HG02678 (cell line): ENCODE results near the gene SKI.
"Not testable (repeated sequence)": the region's sequence is repeated elsewhere in the genome, so short reads cannot be mapped to it uniquely, and the experiment has no call there.

Experiments
- ATAC-seq: cut with Tn5 transposase; IDR thresholded peaks from one replicate; pipeline ENCODE4 v1.9.1; 2021; ENCODE audit warnings: mild to moderate bottlenecking, moderate library complexity; ENCODE audit not compliant: unreplicated experiment

SKI gene

DNA sequence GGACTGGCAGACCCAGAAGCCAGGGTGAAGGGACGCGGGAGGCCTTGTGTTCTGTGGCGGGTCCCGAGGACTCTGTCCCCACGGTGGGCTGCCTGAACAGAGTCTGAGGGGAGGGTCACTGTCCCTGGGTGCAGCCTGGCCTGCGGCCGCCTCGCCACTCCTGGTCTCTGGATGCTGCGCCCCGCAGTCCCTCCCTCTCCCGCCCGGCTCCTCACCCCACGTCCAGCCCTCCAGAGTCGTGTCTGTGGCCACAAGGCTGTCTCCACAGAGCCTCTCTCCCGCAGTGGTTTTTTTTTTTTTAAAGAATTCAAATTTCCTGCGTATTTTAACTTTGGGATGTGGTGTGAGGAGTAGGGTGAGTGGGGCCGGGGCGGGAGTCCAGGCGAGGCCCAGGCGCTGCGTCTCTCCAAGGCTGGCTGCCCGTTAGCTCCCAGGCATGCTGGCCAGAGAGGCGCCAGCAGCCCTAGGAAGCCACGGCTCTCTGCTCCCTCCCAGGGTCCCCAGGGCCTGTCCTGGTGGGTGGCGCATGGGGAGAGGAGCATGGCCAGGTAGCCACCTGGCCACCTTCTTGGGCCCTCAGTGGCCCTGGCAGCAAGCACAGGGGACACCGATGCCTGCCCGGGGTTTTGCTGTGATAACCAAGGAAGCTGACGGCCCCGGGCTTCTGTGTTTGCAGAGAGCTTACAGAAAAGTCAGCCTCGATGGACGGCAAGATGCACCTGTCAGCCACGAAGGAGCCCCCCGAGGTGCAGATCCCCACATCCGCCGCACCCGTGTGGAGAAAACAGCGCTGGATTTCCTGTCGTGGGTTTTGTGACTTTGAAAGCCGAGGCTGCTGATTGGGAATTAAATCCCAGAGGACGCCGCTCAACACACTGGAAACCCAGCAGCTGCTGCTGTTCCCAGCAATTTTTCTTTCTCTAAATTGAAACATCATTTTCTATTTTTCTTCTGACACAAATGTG is 90.5 kb downstream of the SKI start:
- no peak for ATAC-seq

DNA sequence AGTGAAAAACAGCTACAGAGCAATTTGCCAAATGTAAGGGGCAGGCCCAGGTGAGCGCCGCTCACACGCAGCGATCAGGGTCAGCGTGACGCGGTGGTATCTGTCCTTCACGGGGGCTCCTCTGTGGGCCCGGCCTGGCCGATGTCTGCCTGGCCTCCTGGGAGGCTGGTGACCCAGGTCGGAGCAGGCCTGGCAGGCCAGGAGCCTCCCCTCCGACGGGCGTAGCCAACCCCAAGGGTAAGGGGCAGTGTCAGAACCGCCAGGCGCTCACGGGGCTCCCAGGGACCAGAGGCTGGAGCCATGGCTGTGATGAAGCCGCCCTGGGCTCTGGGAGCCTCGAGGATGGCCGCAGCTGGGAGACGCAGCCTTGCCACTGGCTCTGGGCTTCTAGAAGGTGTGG is 91.2 kb downstream of the SKI start:
- no peak for ATAC-seq

DNA sequence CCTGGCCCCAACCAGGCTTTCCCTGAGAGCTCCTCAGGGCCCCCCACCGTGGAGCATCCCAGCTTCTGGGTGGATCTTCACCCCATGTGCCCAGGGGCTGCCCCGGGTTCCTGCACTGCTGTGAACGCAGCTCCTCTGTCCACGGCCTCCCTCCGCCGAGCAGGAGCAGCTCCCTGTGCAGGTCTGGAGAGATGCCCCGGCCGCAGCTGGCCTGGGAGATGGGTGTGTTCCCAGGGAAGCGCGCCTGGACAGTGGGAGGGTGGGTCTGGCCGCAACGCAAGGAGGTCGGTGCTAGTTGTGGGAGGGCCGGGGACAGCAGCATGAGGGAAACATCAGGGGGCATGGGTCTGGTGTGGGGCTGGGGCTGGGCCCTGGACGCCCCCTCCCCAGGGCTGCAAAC is 91.9 kb downstream of the SKI start:
- ATAC-seq = no peak

DNA sequence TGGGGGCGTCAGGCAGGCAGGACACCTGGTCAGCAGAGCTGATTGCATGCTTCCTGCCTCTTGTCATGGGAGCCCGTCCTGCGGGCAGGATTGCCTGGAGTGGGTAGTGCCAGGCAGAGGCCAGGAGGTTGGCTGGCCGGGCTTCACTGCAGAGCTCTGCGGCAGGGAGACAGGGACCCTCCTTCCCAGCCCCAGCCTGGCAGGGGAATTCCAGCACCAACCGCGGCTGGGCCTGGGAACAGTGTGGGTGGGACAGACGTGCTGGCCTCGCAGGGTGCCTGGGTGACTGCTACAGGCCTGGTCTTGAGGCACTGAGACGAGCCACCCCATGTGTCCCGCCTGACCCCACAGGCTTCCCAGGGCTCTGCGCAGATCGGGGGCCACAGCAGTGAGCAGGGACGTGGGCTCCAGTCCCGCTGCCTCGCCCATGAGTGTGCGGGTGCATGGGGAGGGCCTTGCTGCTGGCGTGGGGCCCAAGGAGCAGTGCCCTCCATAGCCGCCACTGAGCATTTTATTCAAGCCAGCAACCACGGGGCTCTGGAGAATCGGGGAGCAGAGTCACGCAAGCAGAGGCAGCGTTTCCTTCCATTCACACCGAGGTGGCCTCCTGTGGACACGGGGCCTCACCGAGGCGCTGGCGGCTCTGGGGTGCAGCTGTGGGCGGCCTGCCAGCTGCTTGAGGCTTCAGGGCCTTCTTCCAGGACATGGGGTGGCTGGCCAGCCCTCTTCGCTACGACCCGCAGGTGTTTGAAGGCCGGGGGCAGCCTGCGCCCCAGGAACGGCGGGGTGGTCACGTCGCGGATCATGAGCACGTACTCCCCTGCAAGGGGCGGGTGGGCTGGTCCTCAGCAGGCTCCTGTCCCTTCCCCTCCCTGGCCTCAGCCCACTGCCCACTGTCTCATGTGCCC is 92.9 kb downstream of the SKI start:
- ATAC-seq = no peak

DNA sequence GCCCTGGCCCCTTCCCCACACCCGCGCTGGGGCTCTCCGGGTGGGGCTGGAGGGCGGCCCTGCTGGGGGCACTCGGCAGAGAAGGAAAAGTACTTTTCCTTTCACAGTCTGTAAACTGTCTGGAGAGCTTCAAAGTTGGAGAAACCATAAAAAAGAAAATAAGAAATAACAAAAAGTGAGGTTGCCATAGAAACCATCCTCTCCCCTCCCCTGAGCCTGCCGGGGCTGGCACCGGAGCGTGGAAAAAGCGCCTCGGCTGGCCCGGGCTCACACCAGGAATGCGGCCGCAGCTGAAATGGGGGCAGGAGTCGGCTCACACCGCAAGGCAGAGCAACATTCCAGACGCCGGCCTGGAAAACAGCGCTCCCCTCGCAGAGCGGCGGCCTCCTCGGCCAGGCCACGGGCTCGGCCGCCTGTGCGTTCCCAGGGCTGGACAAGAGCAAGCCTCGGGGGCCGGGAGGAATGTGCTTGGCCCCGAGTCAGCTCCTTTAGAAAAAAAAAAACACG is 94.0 kb downstream of the SKI start:
- no peak for ATAC-seq

DNA sequence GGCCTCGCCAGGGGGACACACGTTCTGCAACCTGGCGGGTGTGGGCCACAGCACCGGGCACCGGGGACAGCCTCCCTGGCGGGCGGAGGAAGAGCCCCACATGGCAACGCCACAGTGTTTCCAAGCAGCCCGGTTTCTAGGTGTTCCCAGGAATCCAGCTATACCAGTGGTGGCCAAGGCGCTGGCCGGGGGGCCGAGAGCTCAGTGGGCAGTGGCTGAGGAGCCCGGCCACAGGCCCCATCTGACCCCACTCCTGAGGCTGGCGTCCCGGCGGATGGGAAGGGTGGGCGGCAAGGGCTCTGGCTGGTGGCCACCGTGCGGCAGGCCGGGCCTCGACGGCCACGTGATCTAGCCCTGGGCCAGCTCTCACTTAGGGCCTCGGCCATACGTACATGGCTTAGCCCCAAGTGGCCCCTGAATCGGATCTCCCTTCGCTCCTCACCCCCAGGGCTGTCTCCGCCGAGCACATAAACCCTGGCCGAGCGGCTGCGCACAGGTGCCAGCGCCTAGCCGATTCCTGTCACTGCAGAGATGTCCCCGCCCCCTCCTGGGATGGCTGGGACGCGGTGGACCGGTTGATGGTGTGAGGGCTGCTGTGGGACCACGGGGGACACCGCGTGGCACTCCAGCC is 94.6 kb downstream of the SKI start:
- no peak for ATAC-seq

DNA sequence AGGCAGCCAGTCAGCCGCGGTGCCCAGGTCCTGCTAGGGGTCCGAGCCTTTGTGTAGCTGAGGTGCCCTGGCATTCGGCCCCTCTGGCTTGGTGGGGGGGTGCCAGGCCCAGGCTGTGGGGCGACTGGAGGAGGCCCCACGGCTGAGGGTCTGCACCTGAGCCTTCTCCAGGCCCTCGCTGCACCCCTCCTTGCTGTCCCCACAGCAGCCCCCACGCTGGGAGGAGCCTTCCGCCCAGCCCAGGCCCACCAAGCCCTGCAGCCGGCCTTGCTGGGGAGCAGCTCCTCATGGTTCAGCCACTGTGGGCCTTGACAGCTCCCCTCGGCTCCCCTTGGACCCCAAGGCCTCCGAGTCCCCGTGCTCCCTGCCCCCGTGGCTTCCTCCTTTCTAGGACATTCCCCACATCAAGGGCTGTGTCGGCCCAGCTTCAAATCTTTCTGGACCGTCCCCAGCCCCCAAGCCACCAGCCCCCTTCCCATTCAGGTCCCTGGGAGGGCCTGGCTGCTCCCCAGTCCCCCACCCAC is 95.4 kb downstream of the SKI start:
- ATAC-seq = no peak

DNA sequence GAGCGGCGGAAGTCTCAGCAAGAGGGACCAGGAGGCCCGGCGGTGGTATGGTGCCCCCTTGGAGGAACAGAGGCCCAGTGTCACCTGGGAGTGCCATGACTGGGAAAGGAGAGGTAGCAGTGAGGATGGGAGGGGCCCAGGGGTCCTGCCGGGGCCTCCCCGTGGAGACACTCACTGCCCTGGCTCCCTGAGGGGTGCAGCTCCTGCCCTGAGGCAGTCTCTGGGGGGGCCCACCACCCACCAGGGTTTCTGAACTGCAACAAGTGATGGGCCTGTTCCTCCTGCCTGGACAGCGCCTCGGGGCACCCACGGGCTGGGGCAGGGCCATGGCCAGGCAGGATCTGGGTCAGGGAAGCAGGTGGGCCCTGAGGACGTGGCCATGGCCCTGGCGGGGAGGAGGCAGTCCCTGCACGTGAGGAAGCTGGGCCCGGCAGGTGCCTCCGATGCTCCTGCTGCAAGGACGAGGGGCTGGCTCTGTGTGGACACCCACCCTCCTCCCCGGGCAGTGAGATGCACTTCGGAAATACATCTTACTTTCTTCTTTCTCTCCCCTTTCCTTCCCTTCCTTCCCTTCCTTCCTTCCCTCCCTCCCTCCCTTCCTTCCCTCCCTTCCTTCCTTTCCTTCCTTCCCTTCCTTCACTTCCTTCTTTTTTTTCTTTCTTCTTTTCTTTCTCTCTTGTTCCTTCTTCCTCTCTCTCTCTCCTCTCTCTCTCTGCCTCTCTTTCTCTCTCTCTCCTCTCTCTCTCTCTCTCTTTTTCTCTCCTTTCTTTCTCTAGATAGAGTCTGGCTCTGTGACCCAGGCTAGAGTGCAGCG is 96.6 kb downstream of the SKI start:
- no peak for ATAC-seq

DNA sequence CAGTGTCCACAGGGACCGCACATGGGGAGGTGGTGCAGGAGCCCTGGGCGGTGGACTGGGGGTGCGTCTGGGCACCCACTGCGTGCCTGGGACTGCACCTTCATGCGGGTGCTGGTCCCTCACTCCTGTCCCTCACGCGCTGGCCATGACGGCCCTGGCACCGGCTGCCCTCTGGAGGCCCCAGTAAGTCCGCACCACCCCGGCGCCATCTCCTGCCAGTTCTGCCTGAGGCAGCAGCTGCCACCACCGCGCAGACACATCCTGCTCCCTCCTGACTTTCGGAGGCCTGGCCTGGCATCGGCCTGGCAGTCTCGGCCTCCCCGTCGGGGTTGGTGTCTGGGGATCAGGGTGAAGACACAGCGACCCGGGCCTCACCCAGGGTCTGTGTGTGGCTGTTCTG is 98.4 kb downstream of the SKI start:
- ATAC-seq = no peak

DNA sequence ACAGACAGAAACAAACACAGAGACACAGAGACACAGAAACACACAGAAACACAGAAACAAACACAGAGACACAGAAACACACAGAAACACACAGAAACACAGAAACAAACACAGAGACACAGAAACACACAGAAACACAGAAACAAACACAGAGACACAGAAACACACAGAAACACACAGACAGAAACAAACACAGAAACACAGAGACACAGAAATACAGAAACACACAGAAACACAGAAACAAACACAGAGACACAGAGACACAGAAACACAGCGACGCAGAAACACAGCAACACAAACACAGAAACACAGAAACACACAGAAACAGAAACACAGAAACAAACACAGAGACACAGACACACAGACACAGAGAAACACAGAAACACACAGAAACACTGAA is 99.0 kb downstream of the SKI start:
- ATAC-seq = not testable (repeated sequence)

DNA sequence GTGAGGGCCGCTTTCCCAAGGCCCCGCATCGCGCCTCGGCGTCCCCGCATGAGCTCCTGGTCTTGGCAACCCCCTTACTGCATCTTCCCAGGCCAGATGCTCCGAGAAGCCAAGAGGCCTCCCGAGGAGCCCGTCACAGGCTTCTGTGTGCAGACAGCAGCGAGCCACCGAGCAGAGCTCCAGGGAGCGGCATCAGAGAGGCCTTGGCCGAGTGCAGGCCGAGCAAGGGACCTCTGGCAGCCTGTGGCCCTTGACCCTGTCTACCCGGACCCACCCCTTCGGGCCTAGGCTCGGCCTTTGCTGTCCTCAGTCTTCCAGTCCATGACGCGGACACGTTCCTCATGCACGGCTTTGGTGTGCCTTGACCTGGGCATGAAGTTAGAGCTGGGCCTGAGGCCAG is 99.7 kb downstream of the SKI start:
- no peak for ATAC-seq

DNA sequence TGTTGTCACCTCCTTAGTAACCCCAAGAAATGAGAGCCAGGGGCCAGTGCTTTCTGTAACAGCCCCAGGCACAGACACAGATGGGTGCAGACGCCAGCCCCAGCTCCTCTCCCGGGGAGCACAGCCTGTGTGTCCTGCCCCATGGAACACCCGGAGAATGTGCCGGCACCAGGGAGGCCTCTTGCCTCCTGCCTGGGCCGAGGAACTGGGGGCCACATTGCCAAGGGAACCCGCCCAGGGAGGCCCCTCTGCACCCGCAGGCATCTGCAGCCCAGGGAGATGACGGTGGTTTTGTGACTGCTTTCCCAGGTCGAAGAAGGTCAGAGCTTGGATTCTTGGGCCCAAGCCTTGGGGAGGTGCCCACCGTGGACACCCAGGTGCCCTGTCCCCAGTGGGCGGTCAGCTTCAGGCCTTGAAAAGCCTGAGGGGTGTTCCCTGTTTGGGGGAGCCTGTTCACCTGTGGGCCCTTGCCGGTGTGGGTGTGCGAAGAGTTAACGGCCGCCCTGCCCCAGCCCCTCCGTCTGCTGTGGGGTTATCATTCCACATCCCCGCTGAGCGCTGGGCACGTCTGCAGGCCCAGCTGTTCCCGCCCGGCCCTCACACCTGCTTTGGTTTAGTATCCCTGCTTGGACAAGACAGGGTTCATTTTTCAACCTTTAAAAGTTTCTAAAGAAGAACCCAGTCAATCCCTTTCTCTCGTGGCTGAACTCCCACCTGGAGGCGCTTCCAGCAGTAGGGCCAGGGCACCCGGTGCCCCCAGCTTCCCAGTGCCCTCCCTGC is 100.7 kb downstream of the SKI start:
- no peak for ATAC-seq

DNA sequence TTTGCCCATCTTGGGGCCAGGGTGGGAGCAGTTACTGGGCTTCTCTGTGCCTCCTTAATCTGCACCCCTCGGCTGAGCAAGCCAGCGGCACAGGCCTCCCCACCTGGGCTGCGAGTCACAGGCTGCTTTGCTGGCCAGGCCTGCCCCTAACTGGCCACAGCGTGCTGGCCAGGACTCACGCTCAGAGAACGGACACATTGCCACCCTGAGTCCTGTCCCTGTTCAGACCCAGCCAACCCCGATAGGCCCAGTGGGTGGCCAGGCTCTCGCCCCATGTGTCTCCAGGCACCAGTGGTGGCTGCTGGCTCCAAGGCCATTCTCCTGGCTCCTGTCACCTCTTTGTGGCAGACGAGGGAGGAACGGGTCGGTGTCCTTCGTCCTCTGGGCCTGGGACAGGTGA is 101.9 kb downstream of the SKI start:
- no peak for ATAC-seq

DNA sequence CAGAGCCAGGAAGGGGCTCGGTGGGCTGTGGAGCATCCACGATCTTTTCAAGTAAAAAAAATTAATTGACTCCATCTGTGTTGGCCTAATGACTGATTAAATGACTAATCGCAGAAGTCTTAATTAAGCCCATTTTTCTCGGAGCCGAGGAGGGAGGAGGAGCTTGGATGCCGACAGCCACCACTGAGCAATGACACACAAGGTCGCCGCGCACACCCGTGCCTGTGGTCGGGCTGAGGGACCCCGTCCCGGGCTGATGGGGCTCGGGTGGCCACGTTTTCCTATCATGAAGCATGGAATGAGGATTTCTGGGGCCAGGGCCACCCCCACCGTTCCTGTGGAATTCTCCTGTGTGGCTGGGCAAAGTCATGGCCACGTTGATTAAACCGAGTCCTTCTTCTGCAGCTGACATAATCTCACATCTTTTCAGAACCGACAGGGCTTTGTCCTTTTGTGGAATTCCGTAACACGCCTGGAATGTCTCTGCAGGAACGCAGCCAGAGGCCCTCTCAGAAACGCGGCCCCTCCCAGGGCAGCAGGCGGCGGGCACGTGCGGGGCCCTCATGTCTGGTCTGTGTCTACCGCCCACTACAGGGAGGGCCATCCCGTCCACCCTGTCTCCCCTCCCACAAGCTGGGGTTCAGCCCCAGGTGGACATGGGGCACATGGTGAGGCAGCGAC is 102.5 kb downstream of the SKI start:
- ATAC-seq = no peak

DNA sequence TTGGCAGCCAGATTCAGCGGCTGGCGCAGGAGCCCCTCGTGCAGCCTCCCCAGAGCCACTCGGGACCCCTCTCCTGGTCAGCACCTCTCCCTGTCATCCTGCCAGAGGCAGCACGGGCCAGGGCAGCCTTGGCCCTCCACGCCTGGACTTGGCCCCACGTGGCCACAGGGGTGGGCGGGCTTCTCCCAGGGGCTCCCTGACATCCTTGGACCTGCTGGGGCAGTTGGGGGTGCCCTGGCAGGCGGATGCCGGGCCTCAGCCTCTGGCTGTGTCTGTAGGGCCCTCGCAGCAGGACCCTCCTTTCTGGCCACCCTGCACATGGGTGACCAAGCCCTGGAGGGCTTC is 103.1 kb downstream of the SKI start:
- ATAC-seq = no peak

DNA sequence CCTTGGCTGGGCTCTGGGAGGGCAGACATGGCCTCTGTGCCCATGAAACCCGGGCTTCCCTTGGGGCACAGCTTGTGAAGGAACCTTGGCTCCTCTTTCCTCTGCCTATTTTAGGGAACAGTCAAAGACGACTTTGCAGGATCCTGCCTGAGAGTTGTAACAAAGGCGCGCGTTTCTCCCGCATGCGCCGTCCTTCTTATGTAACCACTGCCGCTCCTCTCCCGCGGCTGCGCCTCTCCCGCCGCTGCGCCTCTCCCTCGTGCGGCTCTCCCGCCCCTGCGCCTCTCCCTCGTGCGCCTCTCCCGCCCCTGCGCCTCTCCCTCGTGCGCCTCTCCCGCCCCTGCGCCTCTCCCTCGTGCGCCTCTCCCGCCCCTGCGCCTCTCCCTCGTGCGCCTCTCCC is 103.5 kb downstream of the SKI start:
- not testable (repeated sequence) for ATAC-seq

DNA sequence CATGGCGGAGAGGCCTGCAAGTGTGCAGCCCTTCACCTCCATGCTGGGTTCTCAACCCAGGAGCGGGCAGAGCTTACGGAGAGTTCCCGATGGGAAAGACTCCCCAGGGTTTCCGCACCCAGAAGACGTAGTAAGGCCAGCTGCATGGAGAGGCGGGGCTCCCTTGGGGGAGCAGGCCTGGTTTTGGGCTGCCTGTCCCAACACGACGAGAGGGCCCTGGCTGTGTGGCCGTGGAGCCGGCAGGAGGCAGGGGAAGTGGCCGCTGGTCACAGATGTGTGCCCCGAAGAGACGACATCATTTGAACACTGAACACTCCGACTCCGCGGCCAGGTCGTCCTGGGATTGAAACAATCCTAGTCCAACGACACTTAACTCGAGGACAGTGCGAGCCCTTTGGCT is 106.2 kb downstream of the SKI start:
- no peak for ATAC-seq

DNA sequence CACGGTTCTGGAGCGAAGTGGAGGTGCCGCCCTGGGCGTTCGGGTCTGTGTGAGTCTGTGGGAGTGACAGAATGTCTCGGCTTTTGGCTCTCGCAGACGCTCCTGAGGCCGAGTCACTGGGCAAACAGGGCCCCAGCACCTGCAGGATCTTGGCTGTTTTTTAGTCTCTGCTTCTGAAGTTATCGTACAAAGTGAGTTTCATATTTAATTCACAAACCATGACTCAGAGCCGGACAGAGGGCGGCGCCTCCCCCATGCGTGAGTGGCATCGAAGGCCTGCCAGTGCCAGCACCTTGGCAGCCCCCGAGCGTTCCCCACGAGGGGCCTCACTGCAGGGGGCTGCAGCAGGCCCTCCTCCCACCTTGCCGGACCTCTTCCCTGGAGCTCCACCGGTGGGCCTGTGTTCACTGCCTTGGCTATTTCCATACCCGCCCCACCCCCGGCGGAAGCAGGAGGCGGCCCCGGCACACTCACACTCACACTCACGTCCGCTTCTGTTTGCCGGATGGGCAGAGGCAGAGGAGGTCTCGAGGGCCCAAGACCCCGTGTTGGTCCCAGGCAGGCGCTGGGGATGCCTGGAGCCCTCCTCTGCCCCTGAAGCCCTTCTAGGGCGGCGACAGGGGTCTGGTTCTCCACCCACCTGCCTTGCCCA is 106.9 kb downstream of the SKI start:
- ATAC-seq = no peak
